SK-N-MC (cell line): Measurements from ENCODE around the gene ATP4B.

ENCODE experiments used
- FOXP2 ChIP-seq: optimal IDR thresholded peaks from 2 replicates; pipeline ENCODE3; 2011; ENCODE audit warnings: mild to moderate bottlenecking, moderate library complexity; ENCODE audit not compliant: insufficient read depth; ENCODE audit errors: extremely low read length, control extremely low read depth
- POLR2AphosphoS5 ChIP-seq: IDR thresholded peaks from 2 replicates; pipeline ENCODE4 v1.6.1; 2012; ENCODE audit warnings: mild to moderate bottlenecking, low read depth, low read length, borderline replicate concordance

DNA sequence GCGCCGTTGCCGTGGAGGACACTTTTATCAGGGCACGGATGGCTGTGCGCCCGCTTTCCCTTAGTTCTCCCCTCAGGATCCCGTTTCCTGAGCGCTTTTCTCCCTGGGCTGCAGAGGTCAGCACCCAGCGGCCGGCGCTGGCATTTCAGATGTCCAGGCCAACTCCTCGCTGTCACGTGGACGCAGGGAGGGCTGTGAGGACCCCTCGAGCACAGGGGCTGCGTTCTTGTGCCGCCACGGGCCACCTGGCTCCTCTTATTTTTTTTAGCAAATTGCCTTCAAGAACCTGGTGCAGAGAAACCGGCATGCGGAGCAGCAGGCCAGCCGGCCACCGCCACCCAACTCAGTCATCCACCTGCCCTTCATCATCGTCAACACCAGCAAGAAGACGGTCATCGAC is 22.3 kb downstream of the ATP4B start:
- TF ChIP-seq POLR2AphosphoS5, result no peak
- TF ChIP-seq FOXP2, result no peak
